Astrocyte (in vitro differentiated cells and primary cell): ENCODE data around the gene NOL11.

ENCODE experiments used
- CTCF ChIP-seq: IDR thresholded peaks from 2 replicates; pipeline ENCODE4 v1.5.1; 2011; ENCODE audit warnings: low read depth, mild to moderate bottlenecking, inconsistent platforms, low read length, moderate library complexity; ENCODE audit not compliant: insufficient read depth
- EZH2 ChIP-seq: IDR thresholded peaks from 2 replicates; pipeline ENCODE4 v1.6.1; 2012; ENCODE audit warnings: mild to moderate bottlenecking, low read length, inconsistent platforms; ENCODE audit not compliant: insufficient read depth

GRCh38 chr17:67696853-67697498, 20.8 kb upstream of the NOL11 start:
- TF ChIP-seq CTCF, result no peak
- TF ChIP-seq EZH2, result no peak
